MM.1S (cell line): ENCODE data around the gene TMTC1.

Source experiments
- CTCF ChIP-seq: fragments of 300-600 bp; sonication (generic); IDR thresholded peaks from 2 replicates; pipeline ENCODE4 v1.5.1; 2016; ENCODE audit warnings: antibody characterized with exemption, low read length, mixed read lengths
- EZH2 ChIP-seq: fragments of 300-600 bp; sonication (generic); optimal IDR thresholded peaks from 2 replicates; pipeline ENCODE3; 2017; ENCODE audit warnings: low read depth, mild to moderate bottlenecking, antibody characterized with exemption, low read length, mixed read lengths
- EZH2phosphoT487 ChIP-seq: fragments of 300-600 bp; sonication (generic); IDR thresholded peaks from 2 replicates; pipeline ENCODE4 v1.6.1; 2018; ENCODE audit warnings: antibody characterized with exemption, low read length

- TF ChIP-seq EZH2phosphoT487 = no peak
- no peak for TF ChIP-seq CTCF
- no peak for TF ChIP-seq EZH2
Observed at GRCh38 chr12:29562110-29562804, 221.5 kb downstream of the TMTC1 start.
